ENCODE data around the gene LMBR1L. TPM values are rescaled to one million over a fixed set of nuclear protein-coding genes. Genes with fewer than 3 reads are reported as not detected.
A peak's percentile ranks its signal among the peaks of the same experiment; 100 is the strongest.

The LMBR1L gene
- total and polyA plus RNA-seq, 2 of the 13 experiments (the other 11 are each of a cell fraction or from before 2014, with no cell fraction given): 12.2 to 65.9 TPM

DNA sequence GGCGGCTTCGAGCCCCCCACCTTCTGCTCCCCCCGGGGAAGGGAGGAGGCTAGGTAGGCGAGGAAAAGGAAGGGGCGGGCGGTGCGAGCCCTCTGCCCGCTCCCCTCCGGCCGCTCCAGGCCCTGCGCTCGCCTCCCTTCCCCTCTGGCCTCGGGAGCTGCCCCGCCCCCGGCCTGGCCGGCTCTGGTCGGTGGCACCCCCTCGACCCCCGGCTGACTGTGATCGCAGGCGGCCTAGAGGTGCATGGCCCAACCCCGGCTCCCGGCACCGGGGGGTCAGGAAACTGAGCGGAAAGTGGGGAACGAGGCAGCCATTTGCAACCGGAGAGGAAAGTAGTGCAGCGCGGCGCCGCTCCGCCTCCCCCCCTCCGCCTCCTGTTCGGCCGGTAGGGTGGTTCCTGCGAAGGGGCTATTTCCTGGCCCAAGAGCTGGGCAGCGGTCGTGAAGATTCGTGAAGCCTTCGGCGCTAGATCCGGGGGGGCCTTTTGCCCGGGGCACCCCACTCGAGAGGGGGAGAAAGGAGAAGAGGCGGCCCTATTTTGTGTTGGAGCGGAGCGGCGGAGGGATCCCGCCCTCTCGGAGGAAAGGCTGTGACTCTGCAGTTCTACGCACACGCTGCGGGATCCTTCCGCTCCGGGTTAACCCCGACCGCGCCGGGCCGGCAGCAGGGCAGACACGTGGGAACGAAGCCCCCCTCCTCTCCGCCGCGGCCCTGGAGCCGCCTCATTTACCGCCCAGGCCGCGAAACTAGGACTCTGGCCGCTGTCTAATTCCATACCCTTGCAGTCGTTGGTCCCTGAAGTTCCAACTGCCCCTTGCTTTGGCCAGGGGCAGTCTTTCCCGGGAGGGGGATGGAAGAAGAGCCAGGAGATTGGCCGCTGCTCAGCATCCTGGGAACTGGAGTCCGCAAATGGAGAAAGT lies 50.1 kb downstream of the LMBR1L start, which contains the start of gene KMT2D (continued):
- 0 out of 2 replicates have a peak, but pooled peaks have one; percentile 60 for TF ChIP-seq ZNF543 (CRISPR knock-in tag; IDR thresholded peaks at IDR 0.05)
- TF ChIP-seq, protein P1, sequence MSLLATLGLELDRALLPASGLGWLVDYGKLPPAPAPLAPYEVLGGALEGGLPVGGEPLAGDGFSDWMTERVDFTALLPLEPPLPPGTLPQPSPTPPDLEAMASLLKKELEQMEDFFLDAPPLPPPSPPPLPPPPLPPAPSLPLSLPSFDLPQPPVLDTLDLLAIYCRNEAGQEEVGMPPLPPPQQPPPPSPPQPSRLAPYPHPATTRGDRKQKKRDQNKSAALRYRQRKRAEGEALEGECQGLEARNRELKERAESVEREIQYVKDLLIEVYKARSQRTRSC (CRISPR knock-in tag; IDR thresholded peaks at IDR 0.05; ENCODE audit: low read depth): no peak
- TF ChIP-seq ZNF180 (CRISPR knock-in tag; IDR thresholded peaks at IDR 0.05; ENCODE audit: borderline replicate concordance, low read depth): no peak
- TF ChIP-seq RFX3 (CRISPR knock-in tag; IDR thresholded peaks at IDR 0.05): no peak
- no peak for TF ChIP-seq ZNF775 (CRISPR knock-in tag; IDR thresholded peaks at IDR 0.05; ENCODE audit: borderline replicate concordance)
- TF ChIP-seq, protein P2, sequence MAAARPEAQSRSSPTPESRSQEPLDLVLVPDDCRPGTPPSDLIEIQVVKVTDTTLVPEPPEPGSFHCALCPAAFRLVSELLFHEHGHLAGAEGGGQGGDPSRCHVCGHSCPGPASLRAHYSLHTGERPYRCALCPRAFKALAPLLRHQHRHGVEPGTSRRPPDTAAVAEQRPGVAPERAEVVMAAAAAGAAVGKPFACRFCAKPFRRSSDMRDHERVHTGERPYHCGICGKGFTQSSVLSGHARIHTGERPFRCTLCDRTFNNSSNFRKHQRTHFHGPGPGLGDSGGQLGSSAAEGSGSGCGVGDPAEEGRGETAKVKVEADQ (CRISPR knock-in tag; IDR thresholded peaks at IDR 0.05; ENCODE audit: borderline replicate concordance): peak; percentile 79; the same call in 1 of the 2 replicates
- TF ChIP-seq ZSCAN29 (CRISPR knock-in tag; conservative IDR thresholded peaks at IDR 0.05): no peak; the same call in 1 of the 2 replicates
- TF ChIP-seq NFYB (CRISPR knock-in tag; IDR thresholded peaks at IDR 0.05): peak; percentile 33; the same call in 1 of the 2 replicates
- TF ChIP-seq KLF15 (CRISPR knock-in tag; IDR thresholded peaks at IDR 0.05; ENCODE audit: borderline replicate concordance): 0 out of 2 replicates have a peak, but pooled peaks have one; percentile 20
- TF ChIP-seq, protein P3, sequence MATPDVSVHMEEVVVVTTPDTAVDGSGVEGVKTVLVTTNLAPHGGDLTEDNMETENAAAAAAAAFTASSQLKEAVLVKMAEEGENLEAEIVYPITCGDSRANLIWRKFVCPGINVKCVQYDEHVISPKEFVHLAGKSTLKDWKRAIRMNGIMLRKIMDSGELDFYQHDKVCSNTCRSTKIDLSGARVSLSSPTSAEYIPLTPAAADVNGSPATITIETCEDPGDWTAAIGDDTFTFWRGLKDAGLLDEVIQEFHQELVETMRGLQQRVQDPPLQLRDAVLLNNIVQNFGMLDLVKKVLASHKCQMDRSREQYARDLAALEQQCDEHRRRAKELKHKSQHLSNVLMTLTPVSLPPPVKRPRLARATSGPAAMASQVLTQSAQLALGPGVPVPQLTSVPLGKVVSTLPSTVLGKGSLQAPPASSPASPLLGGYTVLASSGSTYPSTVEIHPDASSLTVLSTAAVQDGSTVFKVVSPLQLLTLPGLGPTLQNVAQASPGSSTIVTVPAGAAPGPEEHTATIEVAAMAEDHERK (CRISPR knock-in tag; IDR thresholded peaks at IDR 0.05; ENCODE audit: low read depth): peak; percentile 82
- TF ChIP-seq SOX5 (CRISPR knock-in tag; IDR thresholded peaks at IDR 0.05; ENCODE audit: borderline replicate concordance): no peak
- peak; percentile 96 for TF ChIP-seq MXI1 (IDR thresholded peaks at IDR 0.05; ENCODE audit: borderline replicate concordance, low read depth, low read length)
- TF ChIP-seq ATF1 (CRISPR knock-in tag; IDR thresholded peaks at IDR 0.05): peak; percentile 93
- TF ChIP-seq, protein P4, sequence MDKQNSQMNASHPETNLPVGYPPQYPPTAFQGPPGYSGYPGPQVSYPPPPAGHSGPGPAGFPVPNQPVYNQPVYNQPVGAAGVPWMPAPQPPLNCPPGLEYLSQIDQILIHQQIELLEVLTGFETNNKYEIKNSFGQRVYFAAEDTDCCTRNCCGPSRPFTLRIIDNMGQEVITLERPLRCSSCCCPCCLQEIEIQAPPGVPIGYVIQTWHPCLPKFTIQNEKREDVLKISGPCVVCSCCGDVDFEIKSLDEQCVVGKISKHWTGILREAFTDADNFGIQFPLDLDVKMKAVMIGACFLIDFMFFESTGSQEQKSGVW (CRISPR knock-in tag; IDR thresholded peaks at IDR 0.05; ENCODE audit: borderline replicate concordance): no peak
- peak; percentile 80 for TF ChIP-seq GATAD2A (CRISPR knock-in tag; IDR thresholded peaks at IDR 0.05)
- peak; percentile 70; the same call in 1 of the 2 replicates for TF ChIP-seq ZNF556 (CRISPR knock-in tag; IDR thresholded peaks at IDR 0.05; ENCODE audit: borderline replicate concordance)
- peak; percentile 100 for TF ChIP-seq ZNF652 (CRISPR knock-in tag; IDR thresholded peaks at IDR 0.05; ENCODE audit: borderline replicate concordance, low read depth)
- TF ChIP-seq EHMT2 (IDR thresholded peaks at IDR 0.05; ENCODE audit: borderline replicate concordance, low read depth, low read length): no peak
- TF ChIP-seq ZNF264 (CRISPR knock-in tag; IDR thresholded peaks at IDR 0.05): no peak; the same call in 1 of the 2 replicates
- no peak for TF ChIP-seq SMYD3 (CRISPR knock-in tag; IDR thresholded peaks at IDR 0.05)
- TF ChIP-seq, protein P5, sequence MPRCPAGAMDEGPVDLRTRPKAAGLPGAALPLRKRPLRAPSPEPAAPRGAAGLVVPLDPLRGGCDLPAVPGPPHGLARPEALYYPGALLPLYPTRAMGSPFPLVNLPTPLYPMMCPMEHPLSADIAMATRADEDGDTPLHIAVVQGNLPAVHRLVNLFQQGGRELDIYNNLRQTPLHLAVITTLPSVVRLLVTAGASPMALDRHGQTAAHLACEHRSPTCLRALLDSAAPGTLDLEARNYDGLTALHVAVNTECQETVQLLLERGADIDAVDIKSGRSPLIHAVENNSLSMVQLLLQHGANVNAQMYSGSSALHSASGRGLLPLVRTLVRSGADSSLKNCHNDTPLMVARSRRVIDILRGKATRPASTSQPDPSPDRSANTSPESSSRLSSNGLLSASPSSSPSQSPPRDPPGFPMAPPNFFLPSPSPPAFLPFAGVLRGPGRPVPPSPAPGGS (CRISPR knock-in tag; IDR thresholded peaks at IDR 0.05): peak; percentile 86; the same call in 1 of the 2 replicates
